Measurements from ENCODE around the gene IFNA21. TPM values are rescaled to one million over a fixed set of nuclear protein-coding genes. Genes with fewer than 3 reads are reported as not detected.
"Not testable (repeated sequence)": the region's sequence is repeated elsewhere in the genome, so short reads cannot be mapped to it uniquely, and the experiment has no call there.

Gene IFNA21
- not detected in 2 replicates for total RNA-seq

DNA sequence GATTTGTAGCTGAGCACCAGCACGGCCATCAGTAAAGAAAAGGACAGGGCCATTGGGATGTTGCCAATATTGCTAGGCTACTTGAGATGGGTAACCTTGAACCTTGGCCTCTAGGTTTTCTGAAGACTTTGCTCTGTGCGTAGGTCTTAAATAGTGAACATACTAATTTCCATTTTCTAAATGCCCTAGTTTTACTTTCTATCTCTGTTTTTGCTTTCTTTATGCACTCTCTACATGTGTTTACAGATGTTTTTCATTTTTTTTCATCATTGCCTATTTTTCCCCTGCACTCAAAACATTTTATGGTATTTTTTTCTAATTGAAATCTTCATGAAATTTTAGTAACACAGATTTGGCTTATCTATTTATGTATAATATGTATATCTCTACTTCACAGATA is at the start of gene IFNA21:
TSS of gene IFNA21 (minus strand) at position 101 of the 400 bp plus-strand sequence. CDS start at position 53, 48 bp downstream.
- DNase-seq (ENCODE audit: low read depth, low spot score): not testable (repeated sequence)

DNA sequence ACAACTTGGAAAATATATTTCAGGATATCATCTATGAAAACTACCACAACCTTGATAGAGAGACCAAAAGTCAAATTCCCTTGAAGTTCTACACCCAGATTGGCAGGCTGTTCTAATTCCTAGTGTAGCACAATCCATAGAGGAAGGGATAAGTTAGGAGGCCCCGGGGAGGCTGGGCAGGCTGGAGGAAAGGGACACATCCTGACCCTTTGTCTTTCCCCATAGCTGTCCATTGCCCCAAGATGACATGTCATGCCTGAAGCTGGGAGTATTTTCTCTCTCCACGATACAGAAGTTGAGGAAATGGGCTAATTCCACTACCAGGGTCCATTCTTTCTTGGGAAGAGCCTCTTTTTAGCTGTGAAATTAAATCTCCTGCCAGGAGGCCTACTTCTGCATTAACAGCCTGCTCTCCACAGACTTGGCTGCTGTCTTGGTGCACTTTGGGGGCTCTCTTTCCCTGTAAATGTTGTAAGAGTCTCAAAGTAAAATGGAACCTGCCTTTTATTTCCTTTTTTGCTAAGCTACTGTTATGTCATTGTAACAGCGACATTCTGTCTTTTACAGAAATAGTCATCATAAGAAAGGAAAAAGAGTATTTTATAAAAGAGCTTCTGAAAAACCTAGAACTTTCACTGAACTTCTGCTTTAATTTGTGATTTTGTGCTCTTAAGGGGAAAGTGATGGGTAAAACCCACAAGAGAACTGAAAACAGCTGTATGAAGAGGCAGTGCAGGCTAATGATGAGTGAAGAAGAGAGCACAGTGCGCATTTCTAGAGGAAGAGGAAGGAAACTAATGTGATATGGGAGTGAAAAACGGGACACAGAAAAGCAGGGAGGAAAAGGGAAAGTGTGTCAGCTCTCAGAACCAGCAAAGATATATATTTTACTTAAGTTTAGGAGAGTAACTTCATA is 47.2 kb upstream of the IFNA21 start:
- not testable (repeated sequence) for DNase-seq (ENCODE audit: low read depth, low spot score)

DNA sequence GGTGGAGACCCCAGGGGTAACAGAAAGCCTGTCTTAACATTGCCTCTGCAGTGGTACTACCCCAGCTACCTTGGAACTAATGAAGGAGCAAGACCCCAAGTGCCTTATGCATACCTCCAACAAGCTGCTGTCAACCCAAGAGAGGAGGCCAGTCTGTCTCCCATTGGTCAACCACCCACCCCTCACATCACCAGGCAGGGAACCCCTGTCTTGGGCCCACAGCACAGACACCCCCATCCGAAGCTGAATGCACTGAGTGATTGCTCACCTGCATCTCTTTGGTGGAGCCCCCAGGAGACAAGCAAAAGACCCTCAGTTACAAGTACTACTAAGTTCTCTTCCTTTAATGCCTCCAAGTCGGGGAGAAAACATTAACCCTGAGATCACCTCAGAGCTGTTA is 45.7 kb upstream of the IFNA21 start:
- not testable (repeated sequence) for DNase-seq (ENCODE audit: low read depth, low spot score)

DNA sequence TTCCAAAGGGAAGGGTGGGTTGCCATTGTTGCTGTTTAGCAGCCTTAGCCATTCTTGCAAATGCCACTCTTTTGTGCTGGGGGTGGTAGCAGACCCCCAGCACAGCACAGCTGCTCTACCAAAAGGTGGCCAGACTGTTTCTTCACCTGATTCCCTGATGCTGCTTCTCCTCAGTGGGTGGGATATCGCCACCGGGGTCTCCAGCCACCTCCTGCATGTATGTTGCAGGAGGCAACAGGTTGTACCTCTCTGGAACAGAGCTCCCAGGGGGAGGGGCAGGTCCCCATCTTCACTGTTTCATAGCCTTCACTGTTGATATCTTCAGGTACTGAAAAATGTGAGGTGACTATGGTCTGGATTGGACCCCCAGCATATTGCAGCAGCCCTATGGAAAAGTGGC is 44.3 kb upstream of the IFNA21 start:
- not testable (repeated sequence) for DNase-seq (ENCODE audit: low read depth, low spot score)

DNA sequence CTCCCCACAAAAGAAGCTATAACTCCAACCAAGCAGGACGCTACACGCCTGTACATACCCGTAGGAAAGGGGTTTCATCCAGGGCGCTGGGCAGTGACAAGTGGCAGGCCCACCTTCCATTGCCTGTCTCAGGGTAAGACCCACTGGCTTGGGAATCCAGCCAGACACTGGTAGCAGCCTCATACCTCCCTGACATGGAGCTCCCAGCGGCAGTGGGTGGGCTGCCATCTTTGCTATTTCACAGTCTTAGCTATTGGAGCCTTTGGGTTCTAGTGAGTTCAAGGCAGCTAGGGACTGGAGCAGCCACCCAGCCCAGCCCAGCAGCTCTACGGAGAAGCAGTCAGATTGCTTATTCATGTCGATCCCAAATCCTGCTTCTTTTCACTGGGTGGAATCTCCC is 43.9 kb upstream of the IFNA21 start:
- DNase-seq (ENCODE audit: low read depth, low spot score): no peak

DNA sequence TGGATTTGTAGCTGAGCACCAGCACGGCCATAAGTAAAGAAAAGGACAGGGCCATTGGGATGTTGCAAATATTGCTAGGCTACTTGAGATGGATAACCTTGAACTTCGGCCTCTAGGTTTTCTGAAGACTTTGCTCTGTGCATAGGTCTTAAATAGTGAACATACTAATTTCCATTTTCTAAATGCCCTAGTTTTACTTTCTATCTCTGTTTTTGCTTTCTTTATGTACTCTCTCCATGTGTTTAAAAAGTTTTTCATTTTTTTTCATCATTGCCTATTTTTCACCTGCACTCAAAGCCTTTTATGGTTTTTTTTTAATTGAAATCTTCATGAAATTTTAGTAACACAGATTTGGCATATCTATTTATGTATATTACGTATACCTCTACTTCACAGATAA is 40.6 kb upstream of the IFNA21 start, which contains the start of gene IFNA10:
TSS of gene IFNA10 (minus strand) at position 101 of the 400 bp plus-strand sequence. CDS start at position 55, 46 bp downstream.
- DNase-seq (ENCODE audit: low read depth, low spot score): not testable (repeated sequence)

DNA sequence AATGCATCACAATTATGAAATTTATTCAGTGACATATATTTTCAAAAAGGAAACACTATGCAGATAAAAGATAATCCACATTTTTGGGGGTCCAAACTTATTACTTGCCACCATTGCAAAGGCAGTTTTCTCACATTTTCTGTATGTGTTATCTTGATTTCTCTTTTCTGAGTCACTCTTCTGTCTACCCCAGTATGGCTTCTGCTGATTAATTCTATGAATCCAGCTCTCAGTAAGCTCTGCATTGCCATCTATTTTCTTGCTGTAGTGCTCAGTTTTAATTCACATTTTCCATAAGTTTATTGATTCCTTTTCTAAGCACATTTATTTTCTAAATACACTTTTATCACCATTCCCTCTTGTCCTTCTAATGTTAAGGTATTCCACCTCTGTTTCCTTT is 38.7 kb upstream of the IFNA21 start:
- DNase-seq (ENCODE audit: low read depth, low spot score): no peak

DNA sequence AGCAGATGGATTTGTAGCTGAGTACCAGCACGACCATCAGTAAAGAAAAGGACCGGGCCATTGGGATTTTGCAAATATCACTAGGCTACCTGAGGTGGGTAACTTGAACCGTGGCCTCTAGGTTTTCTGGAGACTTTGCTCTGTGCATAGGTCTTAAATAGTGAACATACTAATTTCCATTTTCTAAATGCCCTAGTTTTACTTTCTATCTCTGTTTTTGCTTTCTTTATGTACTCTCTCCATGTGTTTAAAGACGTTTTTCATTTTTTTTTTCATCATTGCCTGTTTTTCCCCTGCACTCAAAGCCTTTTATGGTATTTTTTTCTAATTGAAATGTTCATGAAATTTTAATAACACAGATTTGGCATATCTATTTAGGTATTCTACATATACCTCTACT is 35.6 kb upstream of the IFNA21 start, which contains the start of gene IFNA7:
TSS of gene IFNA7 (minus strand) at position 101 of the 400 bp plus-strand sequence. CDS start at position 61, 40 bp downstream.
- not testable (repeated sequence) for DNase-seq (ENCODE audit: low read depth, low spot score)

DNA sequence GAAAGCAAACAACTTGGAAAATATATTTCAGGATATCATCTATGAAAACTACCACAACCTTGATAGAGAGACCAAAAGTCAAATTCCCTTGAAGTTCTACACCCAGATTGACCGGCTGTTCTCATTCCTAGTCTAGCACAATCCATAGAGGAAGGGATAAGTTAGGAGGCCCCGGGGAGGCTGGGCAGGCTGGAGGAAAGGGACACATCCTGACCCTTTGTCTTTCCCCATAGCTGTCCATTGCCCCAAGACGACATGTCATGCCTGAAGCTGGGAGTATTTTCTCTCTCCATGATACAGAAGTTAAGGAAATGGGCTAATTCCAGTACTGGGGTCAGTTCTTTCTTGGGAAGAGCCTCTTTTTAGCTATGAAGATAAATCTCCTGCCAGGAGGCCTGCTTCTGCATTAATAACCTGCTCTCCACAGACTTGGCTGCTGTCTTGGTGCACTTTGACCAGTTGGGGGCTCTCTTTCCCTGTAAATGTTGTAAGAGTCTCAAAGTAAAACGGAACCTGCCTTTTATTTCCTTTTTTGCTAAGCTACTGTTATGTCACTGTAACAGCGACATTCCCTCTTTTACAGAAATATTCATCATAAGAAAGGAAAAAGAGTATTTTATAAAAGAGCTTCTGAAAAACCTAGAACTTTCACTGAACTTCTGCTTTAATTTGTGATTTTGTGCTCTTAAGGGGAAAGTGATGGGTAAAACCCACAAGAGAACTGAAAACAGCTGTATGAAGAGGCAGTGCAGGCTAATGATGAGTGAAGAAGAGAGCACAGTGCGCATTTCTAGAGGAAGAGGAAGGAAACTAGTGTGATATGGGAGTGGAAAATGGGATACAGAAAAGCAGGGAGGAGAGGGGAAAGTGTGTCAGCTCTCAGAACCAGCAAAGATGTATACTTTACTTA is 28.7 kb upstream of the IFNA21 start:
- DNase-seq (ENCODE audit: low read depth, low spot score): not testable (repeated sequence)

DNA sequence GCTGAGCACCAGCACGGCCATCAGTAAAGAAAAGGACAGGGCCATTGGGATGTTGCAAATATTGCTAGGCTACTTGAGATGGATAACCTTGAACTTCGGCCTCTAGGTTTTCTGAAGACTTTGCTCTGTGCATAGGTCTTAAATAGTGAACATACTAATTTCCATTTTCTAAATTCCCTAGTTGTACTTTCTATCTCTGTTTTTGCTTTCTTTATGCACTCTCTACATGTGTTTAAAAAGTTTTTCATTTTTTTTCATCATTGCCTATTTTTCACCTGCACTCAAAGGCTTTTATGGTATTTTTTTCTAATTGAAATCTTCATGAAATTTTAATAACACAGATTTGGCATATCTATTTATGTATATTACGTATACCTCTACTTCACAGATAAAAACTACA is 21.0 kb upstream of the IFNA21 start, which contains the start of gene IFNA4:
TSS of gene IFNA4 (minus strand) at position 101 of the 400 bp plus-strand sequence. CDS start at position 45, 56 bp downstream.
- DNase-seq (ENCODE audit: low read depth, low spot score): not testable (repeated sequence)

DNA sequence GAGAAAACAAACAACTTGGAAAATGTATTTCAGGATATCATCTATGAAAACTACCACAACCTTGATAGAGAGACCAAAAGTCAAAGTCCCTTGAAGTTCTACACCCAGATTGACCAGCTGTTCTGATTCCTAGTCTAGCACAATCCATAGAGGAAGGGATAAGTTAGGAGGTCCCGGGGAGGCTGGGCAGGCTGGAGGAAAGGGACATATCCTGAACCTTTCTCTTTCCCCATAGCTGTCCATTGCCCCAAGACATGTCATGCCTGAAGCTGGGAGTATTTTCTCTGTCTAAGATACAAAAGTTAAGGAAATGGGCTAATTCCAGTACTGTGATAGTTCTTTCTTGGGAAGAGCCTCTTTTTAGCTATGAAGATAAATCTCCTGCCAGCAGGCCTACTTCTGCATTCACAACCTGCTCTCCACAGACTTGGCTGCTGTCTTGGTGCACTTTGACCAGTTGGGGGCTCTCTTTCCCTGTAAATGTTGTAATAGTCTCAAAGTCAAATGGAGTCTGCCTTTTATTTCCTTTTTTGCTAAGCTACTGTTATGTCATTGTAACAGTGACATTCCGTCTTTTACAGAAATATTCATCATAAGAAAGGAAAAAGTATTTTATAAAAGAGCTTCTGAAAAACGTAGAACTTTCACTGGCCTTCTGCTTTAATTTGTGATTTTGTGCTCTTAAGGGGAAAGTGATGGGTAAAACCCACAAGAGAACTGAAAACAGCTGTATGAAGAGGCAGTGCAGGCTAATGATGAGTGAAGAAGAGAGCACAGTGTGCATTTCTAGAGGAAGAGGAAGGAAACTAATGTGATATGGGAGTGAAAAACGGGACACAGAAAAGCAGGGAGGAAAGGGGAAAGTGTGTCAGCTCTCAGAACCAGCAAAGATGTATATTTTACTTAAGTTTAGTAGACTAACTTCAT is 16.6 kb upstream of the IFNA21 start:
- not testable (repeated sequence) for DNase-seq (ENCODE audit: low read depth, low spot score)

DNA sequence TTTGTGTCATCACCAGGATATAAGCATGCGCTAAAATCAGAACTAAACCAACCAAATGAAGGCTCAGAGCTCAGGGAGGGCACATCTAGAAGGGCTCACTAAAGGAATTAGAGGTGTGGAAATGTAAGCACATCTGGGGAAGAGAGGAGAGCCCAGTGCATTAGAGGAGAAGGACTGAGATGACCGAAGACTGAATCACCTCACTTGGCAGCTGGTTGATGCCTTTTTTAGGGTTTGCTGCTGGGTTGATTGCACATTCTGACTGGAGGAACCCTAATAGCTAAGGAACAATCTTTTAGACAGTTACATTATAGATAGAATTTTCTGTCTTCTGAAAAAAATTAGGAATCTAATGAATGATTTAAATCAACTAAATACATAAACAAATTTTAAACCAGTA is 8.2 kb upstream of the IFNA21 start:
- DNase-seq (ENCODE audit: low read depth, low spot score): no peak

DNA sequence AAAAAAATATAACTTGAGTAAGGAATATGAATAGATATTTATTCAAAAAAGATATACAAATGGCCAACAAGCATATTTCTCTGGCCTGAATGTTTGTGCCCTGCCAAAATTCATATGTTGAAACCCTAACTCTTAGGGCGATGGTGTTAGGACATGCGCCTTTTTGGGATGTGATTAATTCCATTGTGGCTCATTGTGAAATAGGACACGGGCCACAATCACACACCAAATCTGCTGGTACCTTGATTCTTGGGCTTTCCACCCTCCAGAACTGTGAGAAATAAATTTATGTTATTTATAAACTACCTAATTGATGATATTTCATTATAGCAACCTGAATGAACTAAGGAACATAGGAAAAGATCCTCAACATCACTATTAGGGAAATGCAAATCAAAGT is 5.7 kb upstream of the IFNA21 start:
- DNase-seq (ENCODE audit: low read depth, low spot score): no peak

DNA sequence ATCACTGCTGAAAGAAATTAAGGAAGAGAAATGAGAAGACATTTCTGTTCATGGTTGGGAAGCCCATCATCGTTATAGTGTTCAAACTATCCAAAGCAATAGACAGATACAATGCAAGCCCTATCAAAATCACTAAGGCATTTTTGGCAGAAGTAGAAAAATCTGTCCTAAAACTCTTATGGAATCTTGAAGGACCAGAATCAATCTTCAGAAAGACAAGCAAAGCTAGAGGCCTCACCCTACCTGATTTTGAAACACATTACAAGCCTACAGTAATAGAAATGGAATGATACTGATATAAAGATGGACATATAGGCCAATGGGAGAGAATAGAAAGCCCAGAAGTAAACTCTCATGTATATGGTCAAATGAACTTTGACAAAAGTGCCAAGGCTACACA is 4.9 kb upstream of the IFNA21 start:
- no peak for DNase-seq (ENCODE audit: low read depth, low spot score)

DNA sequence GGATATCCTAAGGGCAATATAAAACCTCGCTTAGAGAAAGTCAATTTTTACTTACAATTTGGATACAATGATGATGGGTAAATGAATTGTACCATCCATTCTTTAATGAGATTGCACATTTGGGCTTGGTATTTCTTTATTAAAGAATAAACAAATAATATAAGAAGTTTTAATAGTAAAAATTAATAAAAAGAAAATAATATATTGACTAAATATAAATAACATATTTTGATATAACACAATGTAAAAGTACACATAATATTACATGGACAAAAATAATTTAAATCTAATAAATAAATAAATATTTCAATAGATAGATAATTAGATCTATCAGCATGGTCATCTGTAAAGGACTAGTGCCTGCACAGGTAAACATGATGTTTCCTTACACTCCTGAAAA is 944 bp downstream of the IFNA21 start:
- DNase-seq (ENCODE audit: low read depth, low spot score): no peak

DNA sequence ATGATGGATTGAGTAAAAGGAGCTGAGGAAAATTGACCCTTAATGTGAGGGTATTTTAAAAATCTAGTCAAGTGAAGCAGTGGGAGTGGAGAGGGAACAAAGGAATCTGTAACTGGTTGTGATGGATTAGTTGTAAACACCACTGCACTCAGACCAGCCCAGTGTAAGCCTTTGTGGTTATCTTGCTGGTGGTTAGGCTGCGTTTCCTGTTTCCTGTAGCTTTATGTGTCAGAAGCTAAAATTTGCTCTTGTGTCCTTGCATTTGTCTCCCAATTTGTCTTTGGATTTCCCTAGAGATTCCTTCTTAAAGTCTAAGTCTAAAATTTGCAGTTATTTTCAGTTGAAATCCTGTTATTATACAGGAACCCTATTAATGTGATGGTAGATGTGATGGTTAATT is 6.3 kb downstream of the IFNA21 start:
- no peak for DNase-seq (ENCODE audit: low read depth, low spot score)

DNA sequence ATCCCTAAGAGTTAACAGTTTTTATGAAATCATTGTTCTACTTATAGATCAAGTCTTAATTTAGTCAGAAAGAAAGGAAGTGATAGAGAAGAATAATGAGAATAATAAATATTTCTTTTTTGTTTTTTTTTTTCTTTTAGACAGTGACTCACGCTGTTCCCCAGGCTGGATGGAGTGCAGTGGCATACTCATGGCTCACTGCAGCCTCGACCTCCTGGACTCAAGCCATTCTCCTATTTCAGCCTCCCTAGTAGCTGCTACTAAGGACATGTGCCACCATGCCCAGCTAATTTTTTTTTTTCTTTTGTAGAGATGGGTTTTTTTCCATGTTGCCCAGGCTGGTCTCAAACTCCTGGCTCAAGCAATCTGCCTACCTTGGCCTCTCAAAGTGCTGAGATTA is 11.0 kb downstream of the IFNA21 start:
- no peak for DNase-seq (ENCODE audit: low read depth, low spot score)

DNA sequence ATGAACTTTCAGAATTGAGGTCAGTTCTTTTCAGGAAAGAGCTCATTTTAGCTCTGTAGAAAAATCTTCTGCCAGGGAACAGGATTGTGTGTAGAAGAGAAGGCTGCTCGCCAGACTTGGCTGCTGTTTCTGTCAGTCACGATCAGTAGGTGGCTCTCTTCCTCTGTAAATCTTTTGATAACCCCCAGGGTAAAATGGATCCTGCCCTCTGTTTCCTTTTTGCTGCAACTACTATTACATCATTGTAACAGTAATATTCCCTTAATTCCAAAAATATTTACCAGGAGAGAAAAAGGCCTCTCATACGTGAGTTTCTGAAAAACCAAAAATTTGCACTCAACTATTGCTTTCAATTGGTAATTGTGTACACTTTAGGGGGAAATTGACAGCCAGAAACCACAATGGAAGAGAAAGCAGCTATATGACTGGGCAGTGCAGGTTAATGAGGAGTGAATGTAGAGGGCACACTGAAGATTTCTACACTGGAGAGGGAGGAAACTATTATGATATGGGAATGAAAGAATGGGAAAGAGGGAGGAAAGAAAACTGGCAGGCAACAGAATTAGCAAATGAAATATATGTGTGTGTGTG is 12.3 kb downstream of the IFNA21 start:
- peak; percentile 17 for DNase-seq (ENCODE audit: low read depth, low spot score)

DNA sequence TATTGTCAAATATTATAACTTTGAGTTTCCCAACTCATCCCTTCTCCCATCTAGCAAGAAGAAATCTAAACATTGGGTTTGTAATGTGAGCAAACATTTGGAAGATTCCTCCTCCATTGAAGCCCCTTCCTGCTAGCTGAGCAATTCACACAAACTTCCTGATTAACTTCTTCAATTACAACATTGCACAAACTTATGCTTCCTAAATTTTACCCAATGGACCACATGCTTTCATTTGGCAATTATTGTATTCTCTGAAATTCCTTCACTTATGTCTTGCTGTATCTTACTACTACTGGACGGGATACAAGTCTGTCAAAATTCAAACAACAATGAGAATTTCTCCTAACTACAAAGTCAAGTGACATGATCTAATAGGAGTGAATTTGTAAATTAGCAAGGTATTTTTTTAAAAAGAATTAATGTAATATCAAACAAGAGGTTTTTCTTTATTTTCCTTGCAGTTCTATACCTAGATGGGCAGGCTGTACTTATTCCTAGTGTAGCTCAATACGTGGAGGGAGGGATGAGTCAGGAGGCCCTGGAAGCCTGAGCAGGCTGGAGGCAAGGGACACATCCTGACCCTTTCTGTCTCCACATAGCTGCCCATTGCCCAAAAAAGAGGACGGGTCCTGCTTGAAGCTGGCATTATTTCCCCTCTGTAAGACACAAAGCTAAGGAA is 13.0 kb downstream of the IFNA21 start:
- DNase-seq (ENCODE audit: low read depth, low spot score): no peak

DNA sequence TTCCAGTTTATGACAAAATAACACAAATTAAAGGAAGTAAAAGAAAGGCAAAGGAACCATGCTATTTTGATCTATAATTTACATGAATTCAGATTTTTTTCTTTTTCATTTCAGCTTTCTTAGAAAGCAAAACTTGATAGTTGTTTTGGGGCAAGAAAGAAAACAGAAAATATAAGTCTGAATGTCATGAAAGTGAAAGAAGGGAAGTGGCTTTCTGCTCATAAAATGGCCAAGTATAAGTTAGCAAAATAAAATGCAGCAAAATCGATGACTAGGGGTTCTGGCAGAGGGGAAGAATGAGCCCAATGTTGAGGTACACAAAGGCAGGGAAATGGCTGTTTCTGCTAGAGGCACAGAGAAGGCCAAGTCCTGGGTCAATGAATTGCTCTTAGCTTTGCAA is 21.9 kb downstream of the IFNA21 start:
- no peak for DNase-seq (ENCODE audit: low read depth, low spot score)

Measured in pulmonary artery endothelial cell (primary cell).